ENCODE measurements around the gene ARAP3. TPM values are rescaled to one million over a fixed set of nuclear protein-coding genes. Genes with fewer than 3 reads are reported as not detected.
"Not testable (repeated sequence)": the region's sequence is repeated elsewhere in the genome, so short reads cannot be mapped to it uniquely, and the experiment has no call there.

Gene ARAP3
- total and polyA plus RNA-seq, 9 donors: 6.8 to 19.3 (median 13.4) TPM

DNA sequence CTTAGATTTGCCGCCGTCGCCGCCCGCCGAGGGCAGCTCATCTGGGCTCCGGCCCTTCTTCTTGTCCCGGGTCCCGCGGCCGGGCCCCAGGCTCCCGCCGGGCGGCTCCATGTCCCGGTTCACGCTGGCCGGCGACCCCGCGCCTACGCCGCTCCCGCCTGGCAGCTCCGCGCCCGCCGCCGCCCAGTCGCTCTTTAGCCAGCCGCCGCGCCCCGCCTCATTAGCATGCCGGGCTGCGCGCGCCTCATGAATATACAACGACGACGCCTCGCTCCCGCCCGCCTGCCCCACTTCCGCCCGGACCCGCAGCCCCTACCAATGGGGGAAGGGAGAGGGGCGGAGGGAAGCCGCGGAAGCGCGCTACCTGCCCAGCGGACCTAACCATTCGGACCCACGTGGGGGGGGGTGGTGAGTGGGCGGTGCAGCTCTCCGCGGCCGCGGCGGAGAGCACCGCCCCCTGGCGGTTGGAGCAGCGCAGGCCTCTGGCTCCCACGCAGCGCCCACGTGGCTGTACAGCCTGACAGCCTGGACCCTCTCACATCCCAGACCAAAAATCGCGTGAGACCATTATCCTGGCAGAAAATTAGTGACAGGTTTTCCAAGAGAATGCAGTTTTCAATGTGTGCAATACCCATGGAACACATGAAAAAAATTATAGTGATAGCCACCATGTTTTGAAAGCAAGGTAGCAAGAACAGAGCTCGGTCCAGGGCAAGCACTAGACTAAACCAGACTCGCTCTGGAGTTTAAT lies 63.1 kb downstream of the ARAP3 start, which contains the start of gene DIAPH1:
Gene DIAPH1 (minus strand): TSS at position 197 of the 751 bp plus-strand sequence. CDS start 86 bp downstream, at position 111.
- no peaks in the 10 kb centered on the region for H3K27me3 ChIP-seq (ENCODE audit: control insufficient read depth, insufficient read depth, low read length)
- H3K9me3 ChIP-seq (replicated peaks; ENCODE audit: control insufficient read depth, low read depth, low read length): no peaks in the 10 kb centered on the region
- peak within 1 kb of the TSS; percentile 70 for H3K27ac ChIP-seq (ENCODE audit: low read length)
- peaks cover 22% of the 10 kb centered on the region for H3K36me3 ChIP-seq (ENCODE audit: control insufficient read depth, insufficient read depth, low read length)
- DNase-seq: peak; percentile 98
- peak within 1 kb of the TSS; percentile 83 for H3K4me3 ChIP-seq (ENCODE audit: low read length)
- 2% methylated on average over 41 of the region's 70 CpGs for WGBS (ENCODE audit: insufficient coverage)
- H3K4me1 ChIP-seq (ENCODE audit: control insufficient read depth, insufficient read depth, low read length): peaks cover 14% of the 10 kb centered on the region

DNA sequence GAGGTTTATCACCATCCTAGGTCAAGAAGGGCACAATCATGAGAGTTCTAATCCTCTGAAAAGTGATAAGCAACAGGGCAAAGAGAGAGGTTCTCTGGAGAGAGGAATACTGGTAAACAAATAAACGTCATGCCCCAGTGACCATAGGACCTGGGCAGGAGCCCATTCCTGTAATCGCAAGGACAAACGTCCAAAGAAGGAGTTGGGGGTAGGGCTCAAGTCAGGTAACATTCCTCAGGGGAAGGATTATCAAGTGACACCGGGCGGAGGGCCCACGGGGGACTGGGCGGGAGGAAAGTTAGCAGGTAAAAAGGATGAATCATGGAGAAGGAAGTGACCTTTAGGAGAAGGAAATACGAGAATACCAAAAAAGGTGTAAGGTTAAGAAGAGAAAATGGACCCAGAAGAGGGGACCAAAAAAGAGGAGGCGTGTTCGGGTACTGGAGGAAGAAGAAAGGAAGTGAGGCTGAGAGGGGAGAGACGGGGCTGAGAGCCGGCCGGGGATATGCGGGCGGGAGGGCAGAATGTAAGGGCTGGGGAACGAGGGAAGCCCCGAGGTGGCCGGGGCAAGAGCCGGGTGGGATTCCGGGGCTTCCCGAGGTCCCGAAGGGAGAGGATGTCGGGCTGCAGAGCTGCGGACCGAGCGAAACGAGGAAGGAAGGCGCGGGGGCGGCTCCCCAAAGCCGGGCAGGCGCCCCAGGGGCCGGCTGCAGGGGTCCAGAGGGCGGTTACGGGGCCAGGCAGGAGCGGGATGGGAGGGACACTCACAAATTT lies 63.8 kb downstream of the ARAP3 start:
- 1% methylated on average over 36 of the region's 36 CpGs for WGBS (ENCODE audit: insufficient coverage)
- Histone ChIP-seq H3K4me1 (ENCODE audit: control insufficient read depth, insufficient read depth, low read length) (peaks cover 11% of the 10 kb centered on the region), H3K36me3 (ENCODE audit: control insufficient read depth, insufficient read depth, low read length) (peaks cover 16% of the 10 kb centered on the region), H3K9me3 (replicated peaks; ENCODE audit: control insufficient read depth, low read depth, low read length) (no peaks in the 10 kb centered on the region), H3K27ac (ENCODE audit: low read length) (peak overlapping the region; percentile 70), H3K4me3 (ENCODE audit: low read length) (peak overlapping the region; percentile 83), H3K27me3 (ENCODE audit: control insufficient read depth, insufficient read depth, low read length) (no peaks in the 10 kb centered on the region)
- peak; percentile 47 for DNase-seq

DNA sequence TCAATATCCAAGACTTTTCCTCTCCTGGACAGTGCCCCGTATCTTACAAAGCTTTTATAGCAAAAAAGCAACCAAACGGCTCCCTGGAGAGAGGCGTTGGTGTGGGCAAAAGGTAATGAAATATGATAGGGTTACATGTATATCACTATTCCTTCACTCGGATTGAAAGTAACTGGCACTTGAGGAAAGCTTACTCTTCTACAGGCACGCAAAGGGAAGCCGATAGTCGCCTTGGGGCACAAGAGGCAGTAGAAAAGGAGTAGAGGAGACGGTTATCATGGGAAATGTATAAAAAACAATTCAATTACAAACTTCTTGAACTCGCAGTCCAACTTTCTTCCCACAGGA lies 64.4 kb downstream of the ARAP3 start:
- H3K9me3 ChIP-seq (replicated peaks; ENCODE audit: control insufficient read depth, low read depth, low read length): no peaks in the 10 kb centered on the region
- peaks cover 11% of the 10 kb centered on the region for H3K4me1 ChIP-seq (ENCODE audit: control insufficient read depth, insufficient read depth, low read length)
- DNase-seq: no peak
- WGBS (ENCODE audit: insufficient coverage): no CpG with 5 or more reads among the region's 9 CpGs
- peaks cover 13% of the 10 kb centered on the region for H3K36me3 ChIP-seq (ENCODE audit: control insufficient read depth, insufficient read depth, low read length)
- H3K27ac ChIP-seq (ENCODE audit: low read length): peak overlapping the region; percentile 70
- H3K27me3 ChIP-seq (ENCODE audit: control insufficient read depth, insufficient read depth, low read length): no peaks in the 10 kb centered on the region
- peak overlapping the region; percentile 83 for H3K4me3 ChIP-seq (ENCODE audit: low read length)

DNA sequence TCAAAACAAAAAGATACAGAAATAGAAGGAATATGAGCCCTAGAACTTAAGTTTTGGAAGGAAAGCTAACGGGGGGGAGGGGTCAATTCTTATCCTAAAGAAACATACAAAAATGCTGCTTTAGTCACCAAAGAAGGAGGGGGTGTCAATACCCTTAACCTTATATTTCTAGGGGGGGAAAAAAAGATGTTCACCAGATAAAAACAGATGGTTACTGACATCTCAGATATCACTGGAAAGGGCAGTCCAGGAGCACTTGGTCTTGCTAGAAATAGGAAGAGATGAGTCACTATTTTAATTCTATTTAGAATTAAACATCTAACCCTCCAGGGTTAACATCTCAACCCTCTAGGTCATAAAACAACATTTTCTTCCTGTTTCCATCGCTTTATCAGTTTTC lies 64.9 kb downstream of the ARAP3 start:
- H3K4me1 ChIP-seq (ENCODE audit: control insufficient read depth, insufficient read depth, low read length): peaks cover 11% of the 10 kb centered on the region

DNA sequence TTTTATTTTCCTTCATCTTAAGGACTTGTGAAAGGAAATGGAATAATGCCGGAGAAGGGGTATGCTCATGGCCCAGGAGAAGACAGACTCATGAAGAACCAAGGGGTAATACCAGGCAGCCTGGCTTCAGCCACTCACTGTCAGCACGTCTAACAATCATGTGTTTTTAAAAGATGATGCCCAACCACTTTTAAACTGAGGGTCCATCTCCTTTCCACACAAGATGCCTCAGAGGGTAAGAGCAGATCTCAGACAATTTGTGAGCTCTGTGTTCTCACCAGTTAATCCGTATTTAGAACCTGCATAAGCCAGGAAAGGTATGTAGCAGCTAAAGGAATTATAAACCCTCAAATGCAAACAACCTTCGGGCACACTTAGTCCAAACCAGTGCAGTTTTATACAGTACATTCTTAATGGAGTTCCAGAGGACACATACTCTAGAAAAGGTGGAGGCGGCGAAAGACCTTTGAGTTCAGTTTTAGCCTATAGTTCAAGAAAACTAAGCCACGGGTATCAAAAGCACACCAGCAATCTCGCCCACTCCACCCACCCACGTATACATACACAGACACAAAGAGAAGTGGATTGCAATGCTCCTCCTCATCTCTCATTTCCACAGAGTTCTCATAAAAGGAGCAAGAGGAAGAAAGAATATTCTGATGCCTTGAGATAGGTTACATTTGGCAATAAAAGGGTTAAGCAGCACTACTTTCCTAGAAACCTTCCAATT lies 65.9 kb downstream of the ARAP3 start:
- no peaks in the 10 kb centered on the region for H3K27me3 ChIP-seq (ENCODE audit: control insufficient read depth, insufficient read depth, low read length)
- 40% methylated on average over 1 of the region's 9 CpGs for WGBS (ENCODE audit: insufficient coverage)
- H3K9me3 ChIP-seq (replicated peaks; ENCODE audit: control insufficient read depth, low read depth, low read length): no peaks in the 10 kb centered on the region
- H3K4me1 ChIP-seq (ENCODE audit: control insufficient read depth, insufficient read depth, low read length): peaks cover 11% of the 10 kb centered on the region
- DNase-seq: no peak
- H3K36me3 ChIP-seq (ENCODE audit: control insufficient read depth, insufficient read depth, low read length): peaks cover 4% of the 10 kb centered on the region
- no peak overlapping the region for H3K4me3 ChIP-seq (ENCODE audit: low read length)
- H3K27ac ChIP-seq (ENCODE audit: low read length): no peak overlapping the region

More for the DNA sequence above, 64.9 kb downstream of the ARAP3 start:
- Histone ChIP-seq H3K9me3 (replicated peaks; ENCODE audit: control insufficient read depth, low read depth, low read length) (no peaks in the 10 kb centered on the region), H3K36me3 (ENCODE audit: control insufficient read depth, insufficient read depth, low read length) (peaks cover 11% of the 10 kb centered on the region), H3K27ac (ENCODE audit: low read length) (no peak overlapping the region), H3K27me3 (ENCODE audit: control insufficient read depth, insufficient read depth, low read length) (no peaks in the 10 kb centered on the region), H3K4me3 (ENCODE audit: low read length) (no peak overlapping the region)
- WGBS (ENCODE audit: insufficient coverage): no CpG with 5 or more reads among the region's 2 CpGs
- DNase-seq: no peak

DNA sequence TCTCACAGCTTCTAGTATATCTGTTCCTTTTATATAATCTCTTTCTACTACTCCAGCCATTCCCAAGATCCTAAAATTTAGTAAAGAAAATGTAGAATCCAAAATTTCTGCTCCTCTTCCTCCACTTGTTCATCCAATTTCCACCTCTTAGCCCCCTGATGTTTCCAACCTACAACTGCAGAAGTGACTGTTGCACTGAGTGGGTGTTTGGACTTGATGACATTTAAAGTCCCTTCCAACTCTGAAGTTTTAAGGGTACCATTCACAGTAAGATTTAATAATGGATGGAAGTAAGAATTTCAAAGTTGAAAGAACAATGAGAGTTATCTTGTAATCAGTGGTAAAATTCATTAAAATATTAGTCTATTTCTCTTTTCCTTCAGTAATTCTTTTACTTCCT lies 68.7 kb downstream of the ARAP3 start:
- Histone ChIP-seq H3K27ac (ENCODE audit: low read length) (no peak overlapping the region), H3K9me3 (replicated peaks; ENCODE audit: control insufficient read depth, low read depth, low read length) (no peaks in the 10 kb centered on the region), H3K4me1 (ENCODE audit: control insufficient read depth, insufficient read depth, low read length) (peaks cover 8% of the 10 kb centered on the region), H3K36me3 (ENCODE audit: control insufficient read depth, insufficient read depth, low read length) (no peaks in the 10 kb centered on the region), H3K27me3 (ENCODE audit: control insufficient read depth, insufficient read depth, low read length) (no peaks in the 10 kb centered on the region), H3K4me3 (ENCODE audit: low read length) (no peak overlapping the region)
- no peak for DNase-seq

DNA sequence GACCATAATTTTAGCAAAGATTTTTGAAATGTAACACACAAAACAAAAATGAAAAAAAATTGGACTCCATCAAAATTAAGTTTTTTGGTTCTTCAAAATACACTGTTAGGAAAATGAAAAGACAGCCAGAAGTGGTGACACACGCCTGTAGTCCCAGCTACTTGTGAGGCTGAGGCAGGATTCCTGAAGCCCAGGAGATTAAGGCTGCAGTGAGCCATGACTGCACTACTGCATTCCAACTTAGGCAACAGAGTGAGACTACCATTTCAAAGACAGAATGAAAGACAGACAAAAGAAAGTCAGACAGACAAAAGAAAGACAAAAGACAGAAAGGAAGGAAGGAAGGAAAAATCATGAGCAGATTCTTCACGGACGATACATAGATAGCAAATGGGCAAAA lies 70.7 kb downstream of the ARAP3 start:
- no peaks in the 10 kb centered on the region for H3K4me1 ChIP-seq (ENCODE audit: control insufficient read depth, insufficient read depth, low read length)
- H3K9me3 ChIP-seq (replicated peaks; ENCODE audit: control insufficient read depth, low read depth, low read length): no peaks in the 10 kb centered on the region
- no peaks in the 10 kb centered on the region for H3K27me3 ChIP-seq (ENCODE audit: control insufficient read depth, insufficient read depth, low read length)
- no peak overlapping the region for H3K4me3 ChIP-seq (ENCODE audit: low read length)
- no CpG with 5 or more reads among the region's 3 CpGs for WGBS (ENCODE audit: insufficient coverage)
- no peak overlapping the region for H3K27ac ChIP-seq (ENCODE audit: low read length)
- H3K36me3 ChIP-seq (ENCODE audit: control insufficient read depth, insufficient read depth, low read length): no peaks in the 10 kb centered on the region
- no peak for DNase-seq

DNA sequence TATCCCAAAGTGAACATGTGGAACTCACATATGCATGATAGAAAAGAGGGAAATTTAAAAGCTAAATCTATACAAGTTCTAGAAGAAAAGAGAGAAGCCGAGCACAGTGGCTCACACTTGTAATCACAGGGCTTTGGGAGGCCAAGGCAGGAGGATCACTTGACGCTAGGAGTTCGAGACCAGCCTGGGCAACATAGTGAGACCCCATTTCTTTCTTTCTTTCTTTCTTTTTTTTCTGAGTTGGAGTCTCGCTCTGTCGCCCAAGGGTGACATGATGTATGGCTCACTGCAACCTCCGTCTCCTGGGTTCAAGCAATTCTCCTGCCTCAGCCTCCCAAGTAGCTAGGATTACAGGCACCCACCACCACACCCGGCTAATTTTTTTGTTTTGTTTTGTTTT lies 72.1 kb downstream of the ARAP3 start:
- not testable (repeated sequence) for H3K4me1 ChIP-seq (ENCODE audit: control insufficient read depth, insufficient read depth, low read length)
- 95% methylated on average over 3 of the region's 7 CpGs for WGBS (ENCODE audit: insufficient coverage)

DNA sequence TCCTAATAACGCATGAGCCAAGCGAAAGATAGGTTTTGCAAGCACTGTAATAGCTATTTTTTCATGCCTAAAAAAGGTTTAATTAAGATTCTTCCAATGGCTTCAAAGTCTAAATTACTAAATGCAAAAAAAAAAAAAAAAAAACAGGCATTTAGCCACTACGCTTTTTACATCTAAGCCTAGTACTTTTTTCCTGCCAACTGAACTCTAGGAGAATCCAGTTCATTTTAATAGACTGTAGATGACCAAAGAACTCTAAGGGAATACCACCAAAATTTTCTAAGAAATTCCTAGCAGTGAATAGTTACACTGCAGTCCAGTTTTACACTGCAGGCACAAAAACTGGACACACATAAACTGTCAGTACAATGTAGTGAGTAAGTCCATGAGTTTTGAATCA lies 73.0 kb downstream of the ARAP3 start:
- no peak overlapping the region for H3K4me3 ChIP-seq (ENCODE audit: low read length)
- no CpG with 5 or more reads among the region's 3 CpGs for WGBS (ENCODE audit: insufficient coverage)
- no peaks in the 10 kb centered on the region for H3K4me1 ChIP-seq (ENCODE audit: control insufficient read depth, insufficient read depth, low read length)
- H3K9me3 ChIP-seq (replicated peaks; ENCODE audit: control insufficient read depth, low read depth, low read length): no peaks in the 10 kb centered on the region
- H3K27ac ChIP-seq (ENCODE audit: low read length): no peak overlapping the region
- H3K27me3 ChIP-seq (ENCODE audit: control insufficient read depth, insufficient read depth, low read length): no peaks in the 10 kb centered on the region
- no peaks in the 10 kb centered on the region for H3K36me3 ChIP-seq (ENCODE audit: control insufficient read depth, insufficient read depth, low read length)
- DNase-seq: no peak

More for the DNA sequence above, 72.1 kb downstream of the ARAP3 start:
- not testable (repeated sequence) for H3K27me3 ChIP-seq (ENCODE audit: control insufficient read depth, insufficient read depth, low read length); H3K36me3 ChIP-seq (ENCODE audit: control insufficient read depth, insufficient read depth, low read length); H3K9me3 ChIP-seq (replicated peaks; ENCODE audit: control insufficient read depth, low read depth, low read length); H3K27ac ChIP-seq (ENCODE audit: low read length); H3K4me3 ChIP-seq (ENCODE audit: low read length); DNase-seq

DNA sequence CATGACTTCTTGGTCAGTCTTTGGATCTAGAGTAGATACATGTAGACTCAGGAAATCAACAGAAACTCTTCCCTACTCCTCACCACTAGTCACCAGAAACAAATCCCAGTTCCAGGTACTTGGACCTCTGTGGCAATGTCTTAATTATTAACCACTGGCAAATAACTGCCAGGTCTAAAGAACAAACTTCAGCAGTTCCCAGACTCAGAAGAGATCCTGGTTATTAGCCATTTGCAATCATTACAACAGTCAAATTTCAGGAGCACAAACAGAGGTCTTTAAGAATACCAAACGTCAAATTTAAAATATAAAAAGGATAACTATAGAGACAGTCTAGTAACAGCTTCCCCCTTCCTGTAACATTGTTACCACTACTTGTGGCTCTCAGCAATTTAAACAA lies 73.5 kb downstream of the ARAP3 start:
- no peak for DNase-seq
- no peak overlapping the region for H3K27ac ChIP-seq (ENCODE audit: low read length)

More for the DNA sequence above, 73.5 kb downstream of the ARAP3 start:
- H3K4me3 ChIP-seq (ENCODE audit: low read length): no peak overlapping the region
- H3K4me1 ChIP-seq (ENCODE audit: control insufficient read depth, insufficient read depth, low read length): peaks cover 3% of the 10 kb centered on the region
- no peaks in the 10 kb centered on the region for H3K36me3 ChIP-seq (ENCODE audit: control insufficient read depth, insufficient read depth, low read length)
- no CpG with 5 or more reads among the region's 1 CpG for WGBS (ENCODE audit: insufficient coverage)
- no peaks in the 10 kb centered on the region for H3K9me3 ChIP-seq (replicated peaks; ENCODE audit: control insufficient read depth, low read depth, low read length)
- H3K27me3 ChIP-seq (ENCODE audit: control insufficient read depth, insufficient read depth, low read length): no peaks in the 10 kb centered on the region

Data from muscle of leg (tissue), 11 donors.